NCI-H2227 (cell line): ENCODE measurements around the gene C5orf15.
A peak's percentile ranks its signal among the peaks of the same experiment; 100 is the strongest.

Experiments
- DNase-seq: peaks from one replicate; lab custom pipeline; 2025; ENCODE audit not compliant: unreplicated experiment; lab: John Stamatoyannopoulos, UW

Gene C5orf15

DNA sequence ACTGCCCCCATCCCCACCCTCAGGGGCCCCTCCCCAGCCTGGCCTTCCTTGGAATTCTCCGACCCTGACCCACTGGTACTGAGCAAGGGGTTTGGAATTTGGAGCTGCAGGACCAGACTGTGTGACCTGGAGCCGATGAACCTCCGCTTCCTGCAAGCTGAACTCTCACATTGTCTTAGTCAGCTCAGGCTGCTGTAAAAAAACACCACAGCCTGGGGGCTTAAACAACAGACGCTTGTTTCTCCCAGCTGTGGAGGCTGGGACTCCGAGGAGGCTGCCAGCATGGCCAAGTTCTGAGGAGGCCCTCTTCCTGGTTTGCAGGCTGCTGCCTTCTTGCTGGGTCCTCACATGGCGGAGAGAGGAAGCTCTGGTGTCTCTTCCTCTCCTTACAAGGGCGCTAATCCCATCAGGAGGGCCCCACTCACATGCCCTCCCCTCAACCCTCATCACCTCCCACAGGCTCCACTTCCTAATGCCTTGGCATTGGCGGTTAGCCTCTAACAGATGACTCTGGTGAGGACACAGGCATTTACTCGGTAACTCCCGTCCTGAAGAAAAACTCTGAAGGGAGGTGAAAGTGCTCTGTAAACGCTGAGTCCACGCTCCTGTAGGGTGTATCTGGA is 42.4 kb downstream of the C5orf15 start:
- DNase-seq, result no peak

DNA sequence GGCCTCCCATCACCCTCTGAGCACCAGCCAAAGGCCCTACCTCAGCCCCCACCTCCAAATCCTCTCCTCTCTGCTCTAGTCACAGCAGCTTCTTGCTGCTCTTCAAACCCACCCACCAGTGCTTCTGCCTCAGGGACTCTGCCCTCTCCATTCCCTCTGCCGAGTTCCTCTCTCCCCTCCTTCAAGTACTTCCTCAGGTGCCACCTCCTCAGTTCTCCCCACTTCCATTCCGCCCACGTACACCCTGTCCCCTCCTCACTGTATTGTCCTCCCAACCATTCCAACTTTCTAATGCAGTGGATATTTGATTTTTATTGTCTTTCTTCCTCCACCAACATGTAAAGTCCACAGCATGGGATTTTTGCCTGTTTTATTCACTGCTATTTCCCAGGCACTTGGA is 43.2 kb downstream of the C5orf15 start:
- no peak for DNase-seq

DNA sequence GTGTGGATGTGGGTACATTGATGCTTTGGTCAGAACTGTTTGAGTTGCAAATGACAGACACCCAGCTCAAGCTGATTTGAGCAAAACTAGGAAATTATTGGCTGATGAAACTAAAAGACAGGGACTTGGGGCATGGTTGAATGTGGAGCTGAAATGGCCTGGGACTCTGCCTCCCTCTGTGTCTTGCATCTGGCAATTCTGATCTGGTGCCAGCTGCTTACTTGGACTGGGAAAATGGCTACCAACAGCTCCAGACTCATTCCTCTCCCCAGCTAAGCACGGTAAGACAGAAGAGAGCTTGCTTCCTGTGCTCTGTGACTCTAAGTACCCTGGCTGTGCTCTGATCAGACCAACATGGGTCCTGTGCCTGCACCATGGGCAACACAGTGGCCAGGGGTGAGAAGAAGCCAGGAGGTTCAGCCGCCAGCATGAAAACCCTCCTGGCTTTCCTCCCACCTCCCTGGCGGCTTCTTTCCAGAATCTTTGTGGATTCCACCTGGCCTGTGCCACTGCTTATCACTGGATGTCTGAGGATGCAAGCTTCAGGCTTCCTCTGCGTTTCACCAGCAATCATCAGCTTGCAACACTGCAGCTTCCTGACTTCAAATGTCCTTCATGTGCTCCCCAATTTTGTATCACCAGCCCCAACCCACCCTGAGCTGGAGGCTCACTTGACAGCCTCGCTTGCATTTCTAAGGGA is 44.1 kb downstream of the C5orf15 start:
- no peak for DNase-seq

DNA sequence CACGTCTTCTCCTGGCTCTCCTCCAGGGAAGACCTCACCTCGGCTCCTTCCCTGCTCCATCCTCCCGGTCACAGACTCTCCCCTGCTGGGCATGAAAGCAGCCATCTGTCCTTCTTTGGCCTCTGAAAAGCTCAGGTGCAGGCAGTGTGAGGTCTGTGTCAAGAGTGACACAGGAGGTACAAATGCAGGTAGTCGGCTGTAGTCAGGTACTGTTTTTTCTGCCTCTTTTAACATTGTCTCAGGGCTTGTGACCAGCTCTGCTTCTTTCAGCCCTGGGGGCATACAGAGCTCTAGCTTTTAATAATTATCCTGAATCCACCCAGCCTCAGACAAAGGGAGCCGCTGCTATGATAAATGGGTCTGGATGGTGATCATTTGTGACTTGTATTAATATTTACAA is 46.4 kb downstream of the C5orf15 start:
- no peak for DNase-seq

DNA sequence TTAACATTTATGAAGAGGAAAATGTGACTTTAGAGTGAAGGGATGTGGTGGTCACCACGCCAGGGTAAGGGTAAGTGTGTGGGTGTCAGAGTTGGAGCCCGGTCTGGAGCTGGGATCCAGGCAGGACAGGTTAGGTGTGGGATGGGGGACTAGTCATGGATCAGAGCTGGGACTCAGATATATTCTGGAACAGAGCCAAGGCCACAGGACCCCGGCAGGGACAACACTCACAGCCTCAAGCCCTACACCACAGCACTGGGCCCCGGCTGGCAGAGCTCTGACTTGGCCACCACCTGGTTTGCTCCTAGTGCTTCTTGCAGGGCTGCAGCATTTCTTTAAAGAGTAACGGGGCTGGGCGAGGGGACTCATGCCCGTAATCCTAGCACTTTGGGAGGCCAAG is 47.4 kb downstream of the C5orf15 start:
- no peak for DNase-seq

DNA sequence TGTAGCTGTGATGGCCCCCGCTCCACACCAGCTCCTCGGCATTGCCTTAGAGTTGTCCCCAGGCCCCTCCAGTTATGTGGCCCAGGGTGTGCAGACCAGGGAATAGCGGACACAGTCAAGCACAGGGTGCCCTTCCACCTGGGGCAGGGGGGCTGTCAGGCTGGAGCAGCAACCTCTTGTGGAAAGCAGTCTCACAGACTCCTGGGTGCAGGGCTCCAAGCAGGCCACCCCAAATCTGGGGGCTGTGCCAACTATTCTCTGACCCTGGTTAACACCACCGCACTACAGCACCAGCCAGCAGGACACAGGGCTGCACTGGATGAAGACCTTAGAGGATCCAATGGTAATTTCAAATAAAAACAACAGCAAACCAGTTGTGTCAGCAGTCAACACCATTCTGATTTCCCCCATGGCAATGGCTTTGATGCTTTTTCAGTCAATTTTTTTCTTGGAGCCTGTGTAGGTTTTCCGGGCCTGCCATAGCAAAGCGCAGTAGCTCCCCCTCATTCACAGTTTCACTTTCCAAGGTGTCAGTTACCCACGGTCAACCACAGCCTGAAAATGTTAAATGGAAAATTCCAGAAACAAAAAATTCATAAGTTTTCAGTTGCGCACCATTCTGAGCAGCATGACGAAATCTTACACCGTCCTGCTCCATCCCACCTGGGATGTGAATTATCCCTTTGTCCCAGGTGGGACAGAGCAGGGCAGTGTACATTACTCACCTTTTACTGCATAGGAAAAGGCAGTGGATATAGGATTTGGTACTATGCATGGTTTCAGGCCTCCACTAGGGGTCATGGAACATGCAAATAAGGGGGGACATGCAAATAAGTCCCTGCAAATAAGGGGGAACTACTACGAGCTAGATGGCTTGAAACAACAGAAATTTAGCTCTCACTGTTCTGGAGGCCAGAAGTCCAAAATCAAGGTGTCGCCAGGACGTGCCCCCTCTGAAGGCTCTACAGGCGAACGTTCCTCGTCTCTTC is 49.0 kb downstream of the C5orf15 start:
- no peak for DNase-seq

DNA sequence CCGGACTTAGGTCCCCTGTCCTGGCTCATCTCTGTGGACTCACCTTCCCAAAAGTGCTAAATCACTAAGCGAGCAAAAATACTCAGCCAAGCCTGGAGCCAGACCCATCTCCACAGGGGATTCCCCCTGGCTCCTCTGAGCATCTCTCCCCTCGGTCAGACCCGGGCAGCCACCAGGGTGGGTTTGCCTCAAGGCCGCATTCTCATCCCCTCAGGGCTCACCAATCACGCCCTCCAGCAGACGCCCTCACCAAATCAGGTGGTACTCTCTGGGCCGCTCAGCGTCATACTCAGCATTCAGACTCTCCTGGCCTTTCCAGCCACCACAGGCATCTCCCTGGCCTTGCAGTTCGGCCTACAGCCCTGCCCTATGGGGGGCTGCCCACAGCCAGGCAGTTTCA is 49.7 kb downstream of the C5orf15 start:
- DNase-seq, result no peak

DNA sequence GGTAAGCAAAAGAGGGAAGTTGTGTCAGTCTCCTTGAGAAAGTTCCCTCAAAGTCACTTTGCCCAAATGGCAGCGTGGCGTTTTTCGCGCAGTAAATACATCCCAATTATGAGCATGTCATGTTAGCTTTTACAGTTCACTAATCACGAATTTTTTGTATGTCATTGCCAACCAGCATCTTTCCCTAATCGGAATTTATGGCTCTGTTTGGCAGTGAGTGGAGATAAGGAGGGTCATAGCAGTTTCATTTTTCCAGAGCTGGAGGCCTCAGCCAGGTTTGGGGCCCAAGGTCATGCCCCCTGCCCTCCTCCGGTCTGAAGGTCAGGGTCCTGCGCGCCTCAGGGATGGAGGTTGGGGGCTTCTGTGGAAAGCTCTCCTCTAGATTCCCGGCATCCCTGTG is 50.1 kb downstream of the C5orf15 start:
- no peak for DNase-seq

DNA sequence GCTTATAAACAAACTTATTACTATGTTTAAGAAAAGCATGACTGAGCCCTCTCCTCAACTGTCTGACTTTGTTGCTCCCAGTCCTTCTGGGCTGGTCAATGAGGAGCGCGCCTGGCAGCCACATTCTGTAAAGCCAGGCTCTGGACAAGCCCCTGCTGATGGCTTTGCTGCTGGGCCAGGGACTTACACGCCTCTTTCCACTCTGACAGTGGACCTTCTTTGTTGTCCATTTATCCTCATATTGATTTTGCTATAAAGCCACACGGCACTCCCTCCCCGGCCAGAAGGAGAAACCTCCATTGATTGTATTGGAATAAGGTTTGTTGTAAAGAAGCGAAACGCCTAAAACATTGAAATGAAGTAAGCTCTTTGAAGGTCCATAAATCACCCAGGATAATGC is 50.6 kb downstream of the C5orf15 start:
- no peak for DNase-seq

DNA sequence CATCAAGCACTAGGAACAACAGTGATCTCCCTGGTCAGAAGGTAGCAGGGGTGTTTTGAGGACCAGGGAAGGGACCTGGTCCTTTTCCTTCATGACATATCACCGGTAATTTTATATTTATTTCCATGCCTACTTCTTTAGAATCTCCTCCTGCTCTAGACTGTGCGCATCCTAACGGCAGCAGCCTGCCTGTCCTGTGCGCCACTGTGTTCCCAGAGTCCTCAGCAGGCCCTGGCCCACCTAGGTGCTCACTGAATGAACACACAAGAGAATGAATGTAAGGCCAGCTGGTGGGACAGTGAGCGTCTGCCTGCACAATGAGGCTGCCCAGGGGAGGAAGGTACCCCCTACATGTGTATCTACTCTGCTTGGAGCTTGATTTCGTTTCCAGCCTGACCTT is 51.5 kb downstream of the C5orf15 start:
- DNase-seq, result no peak

DNA sequence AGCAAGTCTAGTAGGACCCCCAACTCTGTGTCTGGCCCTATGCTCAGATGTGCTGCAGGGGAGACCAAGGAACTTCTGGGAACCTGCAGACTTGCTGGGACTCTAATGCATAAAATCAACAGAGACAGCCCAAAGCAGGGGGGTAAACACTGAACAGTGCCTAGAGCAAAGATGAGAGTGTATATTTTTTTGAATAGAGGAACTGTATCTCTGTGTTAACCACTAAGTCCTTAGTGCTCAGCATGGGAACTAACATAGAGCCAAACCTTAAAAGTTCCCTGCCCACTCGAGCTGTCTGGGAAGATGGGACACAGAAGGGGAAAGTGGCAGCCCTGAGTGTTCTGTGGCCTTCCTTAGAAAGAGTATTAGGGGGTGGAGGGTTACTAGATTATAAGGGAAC is 51.9 kb downstream of the C5orf15 start:
- no peak for DNase-seq

DNA sequence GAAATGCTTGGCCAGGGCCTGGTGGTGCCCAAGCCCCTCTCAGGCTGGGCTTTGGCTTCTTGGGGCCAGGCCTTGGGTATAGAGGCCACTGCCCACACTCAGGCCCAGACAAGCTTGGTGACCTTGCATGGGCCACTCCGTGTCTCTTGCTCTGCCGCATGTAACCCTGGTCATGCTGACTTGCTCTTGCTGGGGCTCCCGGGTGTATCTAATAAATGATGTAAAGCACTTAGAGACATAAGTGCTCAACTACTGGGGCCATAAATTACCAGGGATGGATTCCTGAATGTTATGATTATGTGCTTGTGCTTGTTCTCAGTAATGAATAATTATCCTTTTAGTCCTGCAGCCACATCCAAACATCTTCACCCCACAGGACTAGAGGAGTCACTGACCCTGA is 54.0 kb downstream of the C5orf15 start:
- DNase-seq, result peak; percentile 1

DNA sequence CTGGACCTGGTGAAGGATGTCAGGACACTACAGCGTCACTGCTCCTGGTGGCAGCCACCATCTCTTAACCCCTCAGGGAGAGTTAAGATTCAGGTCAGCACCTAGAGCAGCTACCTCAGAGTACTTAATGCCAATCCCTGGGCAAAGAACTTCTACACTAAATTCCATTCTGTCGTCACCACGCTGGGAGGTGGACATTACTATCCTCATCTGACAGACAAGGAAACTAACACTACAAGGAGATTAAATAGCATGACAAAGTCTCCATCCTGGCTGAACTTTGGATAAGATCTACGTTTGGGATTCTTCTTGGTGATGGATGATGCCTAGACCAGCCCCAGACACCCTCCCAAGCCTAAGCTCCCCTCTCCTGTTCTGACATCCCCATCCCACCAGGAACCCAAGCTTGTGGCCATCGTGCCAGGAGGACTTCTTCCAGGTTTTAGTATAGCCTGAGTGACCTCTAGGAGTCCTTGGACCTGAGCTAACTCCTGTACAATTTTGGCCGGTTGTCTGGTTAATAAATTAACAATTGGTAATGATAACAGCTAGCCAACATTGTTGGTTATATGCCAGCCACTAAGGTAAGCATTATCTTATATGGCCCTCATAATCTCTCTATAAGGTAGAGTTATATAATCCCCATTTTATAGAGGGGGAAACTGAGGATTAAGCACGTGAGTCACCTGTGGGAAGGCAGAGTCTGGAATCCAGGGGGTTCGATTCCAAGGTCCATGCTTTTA is 54.8 kb downstream of the C5orf15 start:
- DNase-seq, result no peak

DNA sequence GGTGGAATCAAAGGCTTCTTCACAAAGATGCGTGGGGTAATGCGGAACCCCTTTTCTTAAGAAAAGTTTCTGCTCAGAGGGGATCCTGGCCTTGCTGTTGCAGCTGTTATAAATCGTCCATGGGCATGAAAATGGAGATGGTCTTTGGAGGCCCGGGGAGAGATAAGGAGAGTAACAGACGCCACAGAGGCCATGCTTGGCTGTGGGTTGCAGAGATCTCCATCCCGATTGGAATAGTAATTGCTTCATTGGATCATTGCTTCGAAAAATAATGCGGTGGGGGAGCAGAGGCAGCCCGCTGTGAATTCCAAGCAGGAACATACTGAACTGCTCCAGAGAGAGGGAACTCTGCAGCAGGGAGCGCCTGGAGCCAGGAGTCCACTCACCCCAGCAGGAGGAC is 55.5 kb downstream of the C5orf15 start:
- DNase-seq, result no peak

DNA sequence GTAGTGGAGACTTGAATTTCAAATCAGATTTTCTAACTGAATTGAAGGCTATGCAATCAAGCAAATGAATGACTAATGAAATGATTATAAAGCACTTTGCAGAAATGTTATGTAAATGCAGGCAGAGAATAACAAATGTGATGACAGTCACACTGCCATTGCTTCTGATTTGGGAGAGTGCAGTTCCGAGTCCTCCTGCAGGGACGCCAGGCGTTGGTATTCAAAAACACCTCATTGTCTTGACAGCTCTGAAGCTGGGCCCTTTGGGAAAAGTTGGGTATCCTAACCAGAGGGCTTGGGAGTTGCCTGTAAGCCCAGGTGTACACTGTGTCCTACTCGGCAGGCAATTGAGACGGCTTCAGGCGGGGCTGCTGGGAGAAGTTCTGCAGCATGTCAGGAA is 57.9 kb downstream of the C5orf15 start:
- DNase-seq, result no peak

DNA sequence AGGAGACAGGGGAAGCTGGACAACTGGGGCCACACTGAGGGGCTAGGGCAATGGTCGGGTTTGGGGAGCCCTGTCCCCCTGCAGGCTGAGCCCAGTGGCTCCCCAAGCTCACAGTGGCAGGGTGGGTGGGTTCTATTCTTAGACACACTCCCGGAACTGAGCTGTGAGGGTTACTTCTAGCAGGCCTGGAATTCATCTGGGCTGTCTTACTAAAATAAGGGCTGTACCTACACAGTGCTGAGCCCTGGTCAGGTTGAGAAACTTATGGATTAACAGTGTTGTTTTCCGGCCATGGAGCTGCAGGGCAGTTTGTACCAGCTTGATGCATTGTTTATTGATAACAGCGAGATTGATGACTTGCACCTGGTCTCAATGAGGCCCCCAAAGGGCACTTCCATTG is 58.8 kb downstream of the C5orf15 start:
- DNase-seq, result no peak

DNA sequence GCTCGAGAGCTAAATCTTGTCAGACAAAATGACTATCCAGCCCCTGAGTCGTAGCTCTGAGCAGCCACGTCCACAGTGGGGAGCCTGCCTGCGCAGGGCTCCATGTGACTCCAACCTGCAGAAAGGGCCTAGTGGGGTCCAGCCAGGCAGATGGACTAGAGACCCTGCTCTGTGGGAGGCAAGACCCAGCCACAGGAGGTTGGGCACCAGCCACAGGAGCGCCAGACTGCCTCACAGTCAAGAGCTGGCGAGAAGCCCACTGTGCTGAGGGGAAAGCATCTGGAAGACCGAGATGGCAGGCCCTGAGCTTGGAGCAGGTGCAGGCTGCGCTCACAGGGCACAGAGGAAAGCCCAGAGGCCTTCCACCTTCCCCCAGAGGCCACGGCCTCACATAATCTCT is 61.4 kb downstream of the C5orf15 start:
- no peak for DNase-seq

DNA sequence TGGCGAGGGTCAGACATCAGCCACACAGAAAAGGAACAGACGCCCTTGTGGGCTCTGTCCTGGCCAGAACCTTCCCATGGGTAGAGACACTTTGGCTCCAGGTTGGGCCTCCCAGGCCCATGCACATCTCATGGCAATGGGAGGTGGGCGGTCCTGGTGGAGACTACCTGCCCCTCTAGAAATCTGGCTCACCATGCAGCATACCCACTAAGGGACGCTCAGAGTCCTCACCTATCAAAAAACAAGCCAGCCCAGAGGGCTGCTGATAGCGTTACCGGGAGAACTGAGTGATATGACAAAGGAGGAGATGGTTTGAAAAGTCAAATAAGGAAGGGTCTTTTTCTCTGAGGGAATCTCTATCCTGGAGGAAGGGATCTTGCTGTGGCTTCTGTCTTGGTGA is 62.1 kb downstream of the C5orf15 start:
- DNase-seq, result no peak
